RWPE2 (cell line): Measurements from ENCODE around the gene EFNB3.

Experiments
- ATAC-seq: fragments of 200-7000 bp; cut with Tn5 transposase; 3 replicates; pipeline ENCODE4 v1.9.1; 2021; ENCODE audit warnings: low read depth
- DNase-seq: peaks from one replicate; pipeline ENCODE4 v3.0.0-alpha.2; 2020; ENCODE audit warnings: low spot score
- H3K27ac ChIP-seq: fragments of 450-650 bp; 2 replicates; pipeline ENCODE4 v1.5.1; 2017; ENCODE audit warnings: mild to moderate bottlenecking; ENCODE audit not compliant: poor library complexity, severe bottlenecking
- H3K27me3 ChIP-seq: fragments of 250-450 bp; sonication (Bioruptor Pico); 2 replicates; pipeline ENCODE4 v1.5.1; 2021; ENCODE audit warnings: mild to moderate bottlenecking, moderate library complexity; ENCODE audit not compliant: insufficient read depth, poor library complexity, severe bottlenecking
- H3K36me3 ChIP-seq: fragments of 250-450 bp; sonication (Bioruptor Pico); 2 replicates; pipeline ENCODE4 v1.5.1; 2020; ENCODE audit warnings: low read depth, mild to moderate bottlenecking, moderate library complexity
- H3K4me1 ChIP-seq: fragments of 250-450 bp; sonication (Bioruptor Pico); 2 replicates; pipeline ENCODE4 v1.5.1; 2021; ENCODE audit warnings: mild to moderate bottlenecking, moderate library complexity; ENCODE audit not compliant: insufficient read depth, poor library complexity, severe bottlenecking
- H3K4me3 ChIP-seq: fragments of 250-450 bp; sonication (Bioruptor Pico); 2 replicates; pipeline ENCODE4 v1.5.1; 2021; ENCODE audit warnings: mild to moderate bottlenecking, moderate library complexity; ENCODE audit not compliant: severe bottlenecking
- H3K9me3 ChIP-seq: fragments of 250-450 bp; sonication (Bioruptor Pico); 2 replicates; pipeline ENCODE4 v1.5.1; 2021; ENCODE audit warnings: mild to moderate bottlenecking, moderate library complexity; ENCODE audit not compliant: severe bottlenecking
- TF ChIP-seq, protein P1 (sequence below): fragments of 450-650 bp; IDR thresholded peaks from one replicate; pipeline ENCODE4 v1.5.1; 2017; ENCODE audit warnings: mild to moderate bottlenecking, moderate library complexity; ENCODE audit not compliant: poor library complexity, severe bottlenecking

EFNB3 gene

DNA sequence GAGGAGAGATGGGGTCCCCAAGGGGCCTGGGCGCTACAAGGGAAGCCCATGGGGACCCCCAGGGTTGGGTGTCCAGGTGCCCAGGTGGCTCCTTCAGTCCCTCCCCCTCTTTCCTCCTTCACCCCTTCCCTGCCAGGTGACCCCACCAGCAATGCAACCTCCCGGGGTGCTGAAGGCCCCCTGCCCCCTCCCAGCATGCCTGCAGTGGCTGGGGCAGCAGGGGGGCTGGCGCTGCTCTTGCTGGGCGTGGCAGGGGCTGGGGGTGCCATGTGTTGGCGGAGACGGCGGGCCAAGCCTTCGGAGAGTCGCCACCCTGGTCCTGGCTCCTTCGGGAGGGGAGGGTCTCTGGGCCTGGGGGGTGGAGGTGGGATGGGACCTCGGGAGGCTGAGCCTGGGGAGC is 4.0 kb downstream of the EFNB3 start:
- peaks cover 34% of the 10 kb centered on the region for H3K27me3 ChIP-seq
- H3K4me1 ChIP-seq: no peaks in the 10 kb centered on the region
- ATAC-seq (no peak), DNase-seq (no peak)
- H3K27ac ChIP-seq: no peak overlapping the region
- no peaks in the 10 kb centered on the region for H3K36me3 ChIP-seq
- TF ChIP-seq, protein P1, sequence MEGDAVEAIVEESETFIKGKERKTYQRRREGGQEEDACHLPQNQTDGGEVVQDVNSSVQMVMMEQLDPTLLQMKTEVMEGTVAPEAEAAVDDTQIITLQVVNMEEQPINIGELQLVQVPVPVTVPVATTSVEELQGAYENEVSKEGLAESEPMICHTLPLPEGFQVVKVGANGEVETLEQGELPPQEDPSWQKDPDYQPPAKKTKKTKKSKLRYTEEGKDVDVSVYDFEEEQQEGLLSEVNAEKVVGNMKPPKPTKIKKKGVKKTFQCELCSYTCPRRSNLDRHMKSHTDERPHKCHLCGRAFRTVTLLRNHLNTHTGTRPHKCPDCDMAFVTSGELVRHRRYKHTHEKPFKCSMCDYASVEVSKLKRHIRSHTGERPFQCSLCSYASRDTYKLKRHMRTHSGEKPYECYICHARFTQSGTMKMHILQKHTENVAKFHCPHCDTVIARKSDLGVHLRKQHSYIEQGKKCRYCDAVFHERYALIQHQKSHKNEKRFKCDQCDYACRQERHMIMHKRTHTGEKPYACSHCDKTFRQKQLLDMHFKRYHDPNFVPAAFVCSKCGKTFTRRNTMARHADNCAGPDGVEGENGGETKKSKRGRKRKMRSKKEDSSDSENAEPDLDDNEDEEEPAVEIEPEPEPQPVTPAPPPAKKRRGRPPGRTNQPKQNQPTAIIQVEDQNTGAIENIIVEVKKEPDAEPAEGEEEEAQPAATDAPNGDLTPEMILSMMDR: no peak
- no peak overlapping the region for H3K4me3 ChIP-seq
- no peaks in the 10 kb centered on the region for H3K9me3 ChIP-seq

DNA sequence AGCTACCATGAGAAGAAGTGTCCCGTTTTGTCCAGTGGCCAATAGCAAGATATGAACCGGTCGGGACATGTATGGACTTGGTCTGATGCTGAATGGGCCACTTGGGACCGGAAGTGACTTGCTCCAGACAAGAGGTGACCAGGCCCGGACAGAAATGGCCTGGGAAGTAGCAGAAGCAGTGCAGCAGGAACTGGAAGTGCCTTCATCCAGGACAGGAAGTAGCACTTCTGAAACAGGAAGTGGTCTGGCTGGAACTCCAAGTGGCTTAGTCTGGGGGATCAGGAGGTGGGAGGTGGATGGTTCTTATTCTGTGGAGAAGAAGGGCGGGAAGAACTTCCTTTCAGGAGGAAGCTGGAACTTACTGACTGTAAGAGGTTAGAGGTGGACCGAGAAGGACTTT is 5.3 kb downstream of the EFNB3 start:
- no peaks in the 10 kb centered on the region for H3K9me3 ChIP-seq
- peaks cover 21% of the 10 kb centered on the region for H3K27me3 ChIP-seq
- H3K36me3 ChIP-seq: no peaks in the 10 kb centered on the region
- DNase-seq: no peak
- no peak overlapping the region for H3K27ac ChIP-seq
- H3K4me1 ChIP-seq: no peaks in the 10 kb centered on the region
- TF ChIP-seq, protein P1: no peak
- no peak for ATAC-seq
- no peak overlapping the region for H3K4me3 ChIP-seq

DNA sequence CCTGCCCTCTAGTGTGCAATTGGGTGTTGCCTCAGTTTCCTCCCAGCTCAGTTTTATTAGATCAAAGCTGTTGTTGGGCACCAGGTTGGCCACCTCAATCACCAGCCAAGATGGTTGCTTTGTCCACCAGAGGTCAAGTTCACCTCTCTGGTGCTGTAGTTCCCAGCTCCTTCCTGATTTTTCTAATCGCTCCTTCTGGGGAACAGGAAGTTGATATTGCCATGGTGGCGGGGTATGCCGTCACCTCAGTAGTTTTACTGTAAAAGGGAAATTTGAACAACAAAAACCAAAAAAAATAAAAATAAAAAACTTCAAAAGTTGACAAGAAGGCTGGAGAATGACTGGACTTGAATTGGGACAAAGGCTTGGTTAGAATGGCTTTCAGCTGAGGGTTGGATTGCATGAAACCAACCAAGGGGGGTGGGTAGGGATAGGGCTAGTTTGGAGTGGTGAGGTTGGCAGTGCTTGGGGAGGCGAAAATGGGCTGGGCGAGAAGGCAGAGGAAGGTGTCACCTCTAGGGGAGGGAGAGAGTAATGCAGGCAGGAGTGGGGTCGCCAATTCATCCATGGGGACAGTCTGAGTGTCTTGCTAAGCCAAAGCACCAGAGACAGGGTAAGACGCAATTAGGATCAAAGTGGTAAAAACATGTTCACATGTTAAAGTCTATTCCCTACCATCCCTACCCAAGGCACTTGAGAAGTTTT is 6.2 kb downstream of the EFNB3 start:
- Histone ChIP-seq H3K9me3 (no peaks in the 10 kb centered on the region), H3K27me3 (peaks cover 12% of the 10 kb centered on the region), H3K36me3 (no peaks in the 10 kb centered on the region), H3K4me1 (no peaks in the 10 kb centered on the region), H3K27ac (no peak overlapping the region), H3K4me3 (no peak overlapping the region)
- ATAC-seq (no peak), DNase-seq (no peak)
- TF ChIP-seq, protein P1: no peak

DNA sequence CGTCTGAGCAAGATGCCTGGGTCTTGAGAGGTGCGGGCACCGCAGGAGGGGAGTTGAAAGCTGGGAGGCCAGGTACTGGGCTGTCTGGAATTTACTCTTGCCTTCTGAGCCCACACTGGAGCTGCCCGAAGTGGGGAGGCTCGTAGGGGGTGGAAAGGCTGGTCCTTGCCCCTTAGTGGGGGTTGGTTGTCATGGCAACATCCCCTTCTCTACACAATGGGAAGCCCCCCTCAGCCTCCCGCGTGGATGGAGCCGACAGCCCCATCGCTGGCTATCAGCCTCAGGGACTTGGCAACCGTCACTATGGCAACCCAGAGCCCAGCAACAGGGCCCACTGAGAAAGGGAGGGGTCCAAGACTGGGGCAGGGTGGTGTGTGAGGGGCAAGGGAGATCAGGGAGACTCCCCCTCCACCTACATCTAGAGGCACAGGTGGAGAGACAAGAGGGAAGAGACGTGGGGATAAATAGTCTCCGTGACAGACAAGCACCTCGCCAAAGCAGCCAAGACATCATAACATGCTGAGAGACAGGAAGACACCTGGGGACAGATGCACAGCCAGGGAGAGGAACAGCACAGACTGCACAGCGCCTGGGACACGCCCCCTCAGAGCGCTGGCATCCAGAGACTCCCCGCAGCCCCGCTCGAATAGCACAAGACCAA is 7.2 kb downstream of the EFNB3 start:
- TF ChIP-seq, protein P1: no peak
- H3K27me3 ChIP-seq: peaks cover 2% of the 10 kb centered on the region
- H3K4me1 ChIP-seq: no peaks in the 10 kb centered on the region
- ATAC-seq: no peak
- no peaks in the 10 kb centered on the region for H3K9me3 ChIP-seq
- no peak overlapping the region for H3K27ac ChIP-seq
- H3K36me3 ChIP-seq: no peaks in the 10 kb centered on the region
- no peak overlapping the region for H3K4me3 ChIP-seq
- DNase-seq: no peak

DNA sequence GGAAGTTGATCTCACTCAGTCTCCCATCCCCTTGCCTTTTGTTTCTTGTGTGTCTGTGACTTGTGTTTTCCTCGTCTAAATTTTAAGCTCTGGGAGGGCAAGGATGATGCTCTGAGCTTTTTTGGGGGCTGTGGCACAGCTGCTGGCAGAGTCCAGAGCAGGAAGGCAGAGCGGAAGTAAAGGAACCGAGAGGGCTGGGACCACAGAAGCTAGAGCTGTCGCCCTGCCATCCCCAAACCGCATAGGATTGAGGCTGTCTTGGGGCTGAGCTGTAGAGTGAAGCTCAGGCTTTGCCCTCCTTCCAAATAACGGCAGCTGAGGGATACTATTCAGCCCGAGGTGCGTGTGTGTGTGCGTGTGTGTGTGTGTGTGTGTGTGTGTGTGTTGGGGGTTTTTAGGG is 8.8 kb downstream of the EFNB3 start:
- DNase-seq: no peak
- Histone ChIP-seq H3K27me3 (no peaks in the 10 kb centered on the region), H3K36me3 (no peaks in the 10 kb centered on the region), H3K9me3 (no peaks in the 10 kb centered on the region), H3K4me1 (no peaks in the 10 kb centered on the region), H3K4me3 (no peak overlapping the region), H3K27ac (no peak overlapping the region)
- ATAC-seq: no peak
- TF ChIP-seq, protein P1: no peak
